ENCODE data around the gene LRRC63. TPM values are rescaled to one million over a fixed set of nuclear protein-coding genes. Genes with fewer than 3 reads are reported as not detected.
A peak's percentile ranks its signal among the peaks of the same experiment; 100 is the strongest.

LRRC63 gene
- total and polyA plus RNA-seq, 10 donors = 0.04 to 1.3 (median 0.62) TPM

- Histone ChIP-seq H3K27me3 (replicated peaks in 1 of 7) (no peaks in the 10 kb centered on the region), H3K4me1 (peaks cover 16 to 74% (median 59%) of the 10 kb centered on the region in 6 donors), H3K9me3 (no peaks in the 10 kb centered on the region), H3K27ac (peak overlapping the region; percentile 31 to 94 (median 90)), H3K36me3 (peaks cover 0 to 6% (median 0%) of the 10 kb centered on the region in 6 donors), H3K4me3 (peak overlapping the region; percentile 24 to 76 (median 52))
- 14 to 32% (median 21%) methylated on average over 5 of the region's 5 CpGs for WGBS, 5 donors
- no peak for TF ChIP-seq POLR2AphosphoS5 (IDR thresholded peaks at IDR 0.05)
- TF ChIP-seq POLR2A (IDR thresholded peaks at IDR 0.05) = no peak
- TF ChIP-seq CTCF (IDR thresholded peaks at IDR 0.05 in 8 of 11, conservative IDR thresholded peaks at IDR 0.05 in 3 of 11) = no peak
- no peak for DNase-seq
- intact Hi-C loops (cut with DNase I; ENCODE audit: low total_unique reads) = loop anchor here (10.0 kb wide), 1 partner anchor 105 kb away; no protein-coding TSS in a partner anchor
Measured at GRCh38 chr13:46179969-46180763, 31.6 kb upstream of the LRRC63 start.

- no peak for DNase-seq
- 15 to 49% (median 31%) methylated on average over 5 of the region's 5 CpGs for WGBS, 5 donors
- H3K4me1 ChIP-seq = peaks cover 7 to 64% (median 47%) of the 10 kb centered on the region in 6 donors
- intact Hi-C loops (cut with DNase I; ENCODE audit: low total_unique reads) = no loop called here
- H3K4me3 ChIP-seq = peak overlapping the region; percentile 49 to 76 (median 54)
- H3K27ac ChIP-seq = peak overlapping the region; percentile 74 to 94 (median 90)
- H3K9me3 ChIP-seq = no peaks in the 10 kb centered on the region
- no peaks in the 10 kb centered on the region for H3K27me3 ChIP-seq (replicated peaks in 1 of 7)
- H3K36me3 ChIP-seq = peaks cover 0 to 6% (median 0%) of the 10 kb centered on the region in 6 donors
- no peak for TF ChIP-seq POLR2AphosphoS5 (IDR thresholded peaks at IDR 0.05)
- TF ChIP-seq POLR2A (IDR thresholded peaks at IDR 0.05) = no peak
- TF ChIP-seq CTCF (IDR thresholded peaks at IDR 0.05 in 8 of 11, conservative IDR thresholded peaks at IDR 0.05 in 3 of 11) = no peak
Measured at GRCh38 chr13:46181377-46181839, 30.3 kb upstream of the LRRC63 start.

- intact Hi-C loops (cut with DNase I; ENCODE audit: low total_unique reads) = no loop called here
- Histone ChIP-seq H3K27me3 (replicated peaks in 1 of 7) (no peaks in the 10 kb centered on the region), H3K36me3 (peaks cover 0 to 6% (median 0%) of the 10 kb centered on the region in 6 donors), H3K27ac (peak within 1 kb of the TSS; percentile 74 to 94 (median 90)), H3K4me3 (peak within 1 kb of the TSS; percentile 49 to 76 (median 54)), H3K9me3 (no peaks in the 10 kb centered on the region), H3K4me1 (peaks cover 7 to 58% (median 45%) of the 10 kb centered on the region in 6 donors)
- DNase-seq = peak; percentile 87
- WGBS, 5 donors = 13 to 39% (median 30%) methylated on average over 8 of the region's 8 CpGs
- TF ChIP-seq POLR2AphosphoS5 (IDR thresholded peaks at IDR 0.05) (peak; percentile 40 to 99 (median 87)), POLR2A (IDR thresholded peaks at IDR 0.05) (peak; percentile 91 to 98 (median 92)), CTCF (IDR thresholded peaks at IDR 0.05 in 8 of 11, conservative IDR thresholded peaks at IDR 0.05 in 3 of 11) (peak in 1 of 11 experiments; percentile 21)
Measured at GRCh38 chr13:46181840-46182490, 29.8 kb upstream of the LRRC63 start, which contains the start of gene LCP1. Gene LCP1, minus strand, starts transcription at chr13:46182177. Its CDS starts 22,515 bp downstream, at chr13:46159662.
